OCI-LY3 (cell line): ENCODE measurements around the gene CUX1.

Experiments
- H2AFZ ChIP-seq: fragments of 200-600, 300-600 bp; shearing (Covaris generic); 2 replicates; pipeline ENCODE4 v1.6.0; 2014; ENCODE audit warnings: antibody characterized with exemption, low read depth, low read length
- H3K27ac ChIP-seq: fragments of 200-600, 300-600 bp; sonication (generic); 2 replicates; pipeline ENCODE4 v1.5.1; 2014; ENCODE audit warnings: mild to moderate bottlenecking, low read length, moderate library complexity, mixed read lengths
- H3K27me3 ChIP-seq: fragments of 200-600, 300-600 bp; sonication (generic); 2 replicates; pipeline ENCODE4 v1.6.1; 2014; ENCODE audit warnings: low read depth, low read length, mixed read lengths
- H3K36me3 ChIP-seq: fragments of 200-600, 300-600 bp; sonication (generic); replicated peaks from 2 replicates; pipeline ENCODE3; 2014; ENCODE audit warnings: low read depth, low read length, mixed read lengths
- H3K4me1 ChIP-seq: fragments of 300-600, 200-600 bp; sonication (generic); 2 replicates; pipeline ENCODE4 v1.6.1; 2014; ENCODE audit warnings: low read length, mixed read lengths
- H3K4me2 ChIP-seq: fragments of 200-600, 300-600 bp; sonication (generic); 2 replicates; pipeline ENCODE4 v1.6.1; 2014; ENCODE audit warnings: low read length, mixed read lengths
- H3K4me3 ChIP-seq: fragments of 300-600, 200-600 bp; sonication (generic); 2 replicates; pipeline ENCODE4 v1.5.1; 2014; ENCODE audit warnings: antibody characterized with exemption, mild to moderate bottlenecking, low read length, moderate library complexity
- H3K79me2 ChIP-seq: fragments of 300-600, 200-600 bp; shearing (Covaris generic); 2 replicates; pipeline ENCODE4 v1.6.1; 2014; ENCODE audit warnings: mild to moderate bottlenecking, low read length, mixed read lengths
- H3K9ac ChIP-seq: fragments of 300-600, 200-600 bp; shearing (Covaris generic); 2 replicates; pipeline ENCODE4 v1.6.0; 2014; ENCODE audit warnings: mild to moderate bottlenecking, low read length, moderate library complexity
- H3K9me3 ChIP-seq: fragments of 200-600, 300-600 bp; shearing (Covaris generic); 2 replicates; pipeline ENCODE4 v1.6.1; 2014; ENCODE audit warnings: low read length, mixed read lengths; ENCODE audit not compliant: insufficient read depth
- H4K20me1 ChIP-seq: fragments of 200-600, 300-600 bp; sonication (generic); 2 replicates; pipeline ENCODE4 v1.6.1; 2016; ENCODE audit warnings: low read length, mixed read lengths; ENCODE audit not compliant: insufficient read depth
- CTCF ChIP-seq: fragments of 200-600, 300-600 bp; sonication (generic); IDR thresholded peaks from 2 replicates; pipeline ENCODE4 v1.5.1; 2014; ENCODE audit warnings: antibody characterized with exemption, low read length, low read depth
- EZH2phosphoT487 ChIP-seq: fragments of 200-600 bp; shearing (Covaris generic); IDR thresholded peaks from 2 replicates; pipeline ENCODE4 v1.6.1; 2018; ENCODE audit warnings: antibody characterized with exemption, mixed run types, low read depth

The CUX1 gene

DNA sequence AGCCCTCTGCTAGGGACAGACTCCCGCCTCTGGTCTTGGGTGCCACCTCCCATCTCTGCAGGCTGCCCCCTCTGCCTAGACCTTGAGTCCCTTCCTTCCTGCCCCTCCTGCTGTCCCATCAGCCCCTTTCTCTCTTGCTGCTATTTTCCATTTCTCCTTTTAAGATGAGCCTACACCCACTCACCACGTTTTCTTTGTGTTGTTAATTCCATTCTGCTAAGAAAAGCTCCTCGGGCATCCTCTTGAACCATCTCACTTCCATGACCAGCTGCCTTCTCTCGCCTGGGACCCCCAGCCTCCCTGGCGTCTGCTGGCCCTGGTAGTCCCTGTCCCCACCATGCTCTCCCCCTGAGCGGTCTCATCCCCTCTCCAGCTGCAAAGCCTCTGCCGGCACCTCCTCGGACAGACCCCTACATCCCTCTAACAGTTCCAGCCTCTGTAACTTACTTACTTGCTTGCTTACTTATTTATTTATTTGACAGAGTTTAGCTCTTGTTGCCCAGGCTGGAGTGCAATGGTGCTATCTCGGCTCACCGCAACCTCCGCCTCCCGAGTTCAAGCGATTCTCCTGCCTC lies 373.4 kb downstream of the CUX1 start:
- Histone ChIP-seq H3K79me2 (no peaks in the 10 kb centered on the region), H3K4me2 (no peak overlapping the region), H3K4me3 (no peak overlapping the region), H4K20me1 (no peaks in the 10 kb centered on the region), H3K27ac (no peak overlapping the region), H3K9me3 (no peaks in the 10 kb centered on the region), H3K4me1 (no peaks in the 10 kb centered on the region), H3K27me3 (no peaks in the 10 kb centered on the region), H3K36me3 (peaks cover 6% of the 10 kb centered on the region), H3K9ac (no peak overlapping the region), H2AFZ (no peak overlapping the region)
- TF ChIP-seq CTCF (no peak), EZH2phosphoT487 (no peak)

GRCh38 chr7:102191556-102192379 lies 374.3 kb downstream of the CUX1 start:
- H3K9ac ChIP-seq = no peak overlapping the region
- H2AFZ ChIP-seq = no peak overlapping the region
- H3K27ac ChIP-seq = no peak overlapping the region
- no peak overlapping the region for H3K4me3 ChIP-seq
- no peak for TF ChIP-seq CTCF
- TF ChIP-seq EZH2phosphoT487 = no peak
- H3K4me1 ChIP-seq = no peaks in the 10 kb centered on the region
- no peaks in the 10 kb centered on the region for H4K20me1 ChIP-seq
- no peak overlapping the region for H3K4me2 ChIP-seq
- H3K36me3 ChIP-seq = peaks cover 8% of the 10 kb centered on the region
- H3K9me3 ChIP-seq = no peaks in the 10 kb centered on the region
- H3K27me3 ChIP-seq = no peaks in the 10 kb centered on the region
- H3K79me2 ChIP-seq = no peaks in the 10 kb centered on the region

DNA sequence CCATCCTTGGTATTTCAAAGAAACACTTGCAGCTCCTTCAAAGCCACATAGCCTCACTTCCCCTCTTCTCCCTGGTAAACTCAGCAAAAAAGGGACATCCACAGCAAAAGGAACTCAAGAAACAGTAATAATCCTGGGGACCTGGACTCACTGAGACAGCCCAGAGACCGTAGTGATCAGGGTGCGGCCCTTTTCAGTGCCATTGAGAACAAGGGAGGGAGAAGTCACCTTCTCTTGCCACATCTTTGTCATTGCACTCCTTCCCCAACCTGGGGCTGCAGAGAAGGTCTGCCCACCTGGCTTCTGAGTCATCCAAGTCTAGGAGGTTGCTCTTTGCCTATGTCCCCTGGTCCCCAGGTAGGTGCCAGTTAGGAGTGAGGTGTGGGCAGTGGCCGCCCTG lies 375.4 kb downstream of the CUX1 start:
- H3K36me3 ChIP-seq = peaks cover 14% of the 10 kb centered on the region
- no peak overlapping the region for H3K27ac ChIP-seq
- no peaks in the 10 kb centered on the region for H3K4me1 ChIP-seq
- H2AFZ ChIP-seq = no peak overlapping the region
- H3K9me3 ChIP-seq = no peaks in the 10 kb centered on the region
- no peaks in the 10 kb centered on the region for H3K79me2 ChIP-seq
- no peaks in the 10 kb centered on the region for H4K20me1 ChIP-seq
- TF ChIP-seq EZH2phosphoT487 = no peak
- TF ChIP-seq CTCF = no peak
- H3K4me2 ChIP-seq = no peak overlapping the region
- no peak overlapping the region for H3K4me3 ChIP-seq
- H3K27me3 ChIP-seq = no peaks in the 10 kb centered on the region
- no peak overlapping the region for H3K9ac ChIP-seq

DNA sequence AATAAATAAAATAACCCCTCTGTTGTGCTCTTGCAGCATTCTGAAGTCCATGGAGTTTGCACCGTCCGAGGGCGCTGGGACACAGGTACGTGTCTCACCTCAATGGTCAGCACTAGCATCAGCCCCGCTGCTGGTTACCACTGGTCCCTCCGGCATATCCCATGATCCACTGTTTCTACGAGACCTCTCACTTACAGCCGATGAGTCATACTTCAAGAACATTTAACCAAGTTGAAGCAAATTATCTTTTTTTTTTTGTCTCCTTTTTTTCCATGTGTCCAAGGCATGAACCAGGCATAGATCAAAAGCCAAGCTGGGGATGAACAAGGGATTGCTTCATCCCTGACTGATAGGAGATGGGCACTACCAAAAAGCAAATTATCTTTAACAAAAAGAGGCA lies 376.4 kb downstream of the CUX1 start:
- H3K4me2 ChIP-seq = no peak overlapping the region
- H3K4me1 ChIP-seq = no peaks in the 10 kb centered on the region
- no peak for TF ChIP-seq CTCF
- no peak overlapping the region for H3K9ac ChIP-seq
- peaks cover 14% of the 10 kb centered on the region for H3K36me3 ChIP-seq
- no peak overlapping the region for H2AFZ ChIP-seq
- H3K9me3 ChIP-seq = no peaks in the 10 kb centered on the region
- H3K79me2 ChIP-seq = no peaks in the 10 kb centered on the region
- no peak overlapping the region for H3K27ac ChIP-seq
- H3K4me3 ChIP-seq = no peak overlapping the region
- H3K27me3 ChIP-seq = no peaks in the 10 kb centered on the region
- no peaks in the 10 kb centered on the region for H4K20me1 ChIP-seq
